ENCODE measurements around the gene HOXD9.

The HOXD9 gene

DNA sequence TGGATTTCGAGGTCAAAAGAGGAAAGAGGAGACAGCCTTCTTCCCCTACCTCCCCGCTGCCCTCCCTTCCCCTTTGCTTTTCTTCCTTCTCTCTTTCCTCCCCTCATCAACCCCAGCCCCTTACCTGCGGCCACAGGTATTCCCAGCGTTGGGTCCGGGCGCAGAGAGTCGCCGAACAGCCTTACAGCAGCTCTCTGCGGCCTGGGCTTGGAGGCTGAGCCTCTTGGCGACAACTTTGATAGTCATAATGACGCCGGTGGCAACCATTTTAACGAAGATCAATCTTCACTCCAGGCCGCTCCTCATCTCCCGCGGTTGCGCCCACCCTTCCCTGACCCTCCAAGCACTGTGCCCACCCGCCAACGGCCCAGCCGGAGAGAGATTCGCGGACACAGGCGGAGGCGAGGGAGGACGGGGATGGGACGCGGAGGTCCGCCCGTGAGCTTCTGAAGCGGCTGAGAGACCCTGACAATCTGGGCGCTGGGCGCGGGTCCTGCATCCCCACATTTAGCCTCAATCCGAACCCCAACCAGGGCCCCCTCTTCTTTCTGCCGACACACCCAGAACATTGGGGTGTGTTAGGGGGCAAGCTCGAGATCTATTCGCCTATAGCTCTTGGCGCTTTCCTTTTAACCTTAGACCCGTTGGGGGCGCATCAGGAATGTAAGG is 37.3 kb upstream of the HOXD9 start:
- no peaks in the 10 kb centered on the region for H3K36me3 ChIP-seq (ENCODE audit: control insufficient read depth, insufficient read depth, low read length)
- H3K4me2 ChIP-seq (ENCODE audit: low read length), result no peak overlapping the region
- H3K27me3 ChIP-seq (ENCODE audit: control insufficient read depth, insufficient read depth, low read length), result peaks cover 61% of the 10 kb centered on the region
- no peak overlapping the region for H3K9ac ChIP-seq
- TF ChIP-seq, protein P1, sequence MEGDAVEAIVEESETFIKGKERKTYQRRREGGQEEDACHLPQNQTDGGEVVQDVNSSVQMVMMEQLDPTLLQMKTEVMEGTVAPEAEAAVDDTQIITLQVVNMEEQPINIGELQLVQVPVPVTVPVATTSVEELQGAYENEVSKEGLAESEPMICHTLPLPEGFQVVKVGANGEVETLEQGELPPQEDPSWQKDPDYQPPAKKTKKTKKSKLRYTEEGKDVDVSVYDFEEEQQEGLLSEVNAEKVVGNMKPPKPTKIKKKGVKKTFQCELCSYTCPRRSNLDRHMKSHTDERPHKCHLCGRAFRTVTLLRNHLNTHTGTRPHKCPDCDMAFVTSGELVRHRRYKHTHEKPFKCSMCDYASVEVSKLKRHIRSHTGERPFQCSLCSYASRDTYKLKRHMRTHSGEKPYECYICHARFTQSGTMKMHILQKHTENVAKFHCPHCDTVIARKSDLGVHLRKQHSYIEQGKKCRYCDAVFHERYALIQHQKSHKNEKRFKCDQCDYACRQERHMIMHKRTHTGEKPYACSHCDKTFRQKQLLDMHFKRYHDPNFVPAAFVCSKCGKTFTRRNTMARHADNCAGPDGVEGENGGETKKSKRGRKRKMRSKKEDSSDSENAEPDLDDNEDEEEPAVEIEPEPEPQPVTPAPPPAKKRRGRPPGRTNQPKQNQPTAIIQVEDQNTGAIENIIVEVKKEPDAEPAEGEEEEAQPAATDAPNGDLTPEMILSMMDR (IDR thresholded peaks at IDR 0.05), result no peak
- no peaks in the 10 kb centered on the region for H3K4me1 ChIP-seq
- H3K79me2 ChIP-seq, result no peaks in the 10 kb centered on the region
- no peak overlapping the region for H3K27ac ChIP-seq
- no peak overlapping the region for H2AFZ ChIP-seq
- H3K4me3 ChIP-seq (ENCODE audit: low read depth, low read length), result no peak overlapping the region
- H3K9me3 ChIP-seq (ENCODE audit: control insufficient read depth, low read length), result peaks cover 5% of the 10 kb centered on the region

DNA sequence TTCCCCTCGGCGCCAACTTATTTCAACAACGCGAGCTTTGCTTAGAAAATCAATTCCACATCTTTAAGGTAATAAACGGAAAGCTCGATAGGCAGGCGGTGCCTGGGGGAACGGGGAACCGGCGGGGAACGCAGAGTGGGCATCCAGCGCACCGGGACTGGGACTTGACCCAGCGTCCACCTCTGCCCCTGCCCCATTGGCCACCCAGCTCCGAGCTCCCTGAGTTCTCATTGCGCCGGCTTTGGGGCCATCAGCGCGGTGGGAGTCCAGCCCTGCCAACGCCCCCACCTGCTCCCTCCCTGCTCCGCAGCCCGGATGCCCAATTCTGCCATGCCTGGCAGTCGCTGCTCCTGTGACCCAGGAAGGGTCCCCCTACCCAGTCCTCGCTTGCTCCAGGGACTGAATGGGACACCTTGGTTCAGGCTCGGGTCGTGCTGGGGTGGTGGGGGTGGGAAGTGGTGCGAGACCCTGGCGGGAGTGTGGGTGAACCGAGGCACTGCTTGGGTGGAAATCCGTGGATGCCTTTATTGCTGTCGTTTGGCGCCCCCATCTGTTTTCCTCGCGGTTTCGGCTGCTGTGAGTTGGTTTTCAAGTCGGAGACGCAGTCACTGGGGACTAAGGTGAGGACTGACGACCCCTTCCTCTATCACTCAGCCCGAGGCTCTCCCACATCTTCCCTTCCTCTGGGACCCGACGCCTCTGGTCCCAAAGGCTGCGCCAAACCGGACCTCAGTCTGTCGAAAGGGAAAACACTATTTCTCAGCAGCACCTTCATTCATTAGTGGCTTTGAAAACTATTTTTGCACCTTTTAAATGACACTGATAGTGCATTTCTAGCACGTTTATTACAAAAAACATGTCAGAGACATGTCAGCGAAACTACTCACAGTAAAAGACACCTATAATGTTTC is 36.4 kb upstream of the HOXD9 start:
- Histone ChIP-seq H3K36me3 (ENCODE audit: control insufficient read depth, insufficient read depth, low read length) (no peaks in the 10 kb centered on the region), H3K4me3 (ENCODE audit: low read depth, low read length) (no peak overlapping the region), H3K9ac (no peak overlapping the region), H2AFZ (no peak overlapping the region), H3K4me2 (ENCODE audit: low read length) (no peak overlapping the region), H3K27me3 (ENCODE audit: control insufficient read depth, insufficient read depth, low read length) (peaks cover 63% of the 10 kb centered on the region), H3K79me2 (no peaks in the 10 kb centered on the region), H3K9me3 (ENCODE audit: control insufficient read depth, low read length) (peaks cover 5% of the 10 kb centered on the region), H3K27ac (no peak overlapping the region), H3K4me1 (no peaks in the 10 kb centered on the region)
- TF ChIP-seq, protein P1 (IDR thresholded peaks at IDR 0.05), result peak; percentile 18

DNA sequence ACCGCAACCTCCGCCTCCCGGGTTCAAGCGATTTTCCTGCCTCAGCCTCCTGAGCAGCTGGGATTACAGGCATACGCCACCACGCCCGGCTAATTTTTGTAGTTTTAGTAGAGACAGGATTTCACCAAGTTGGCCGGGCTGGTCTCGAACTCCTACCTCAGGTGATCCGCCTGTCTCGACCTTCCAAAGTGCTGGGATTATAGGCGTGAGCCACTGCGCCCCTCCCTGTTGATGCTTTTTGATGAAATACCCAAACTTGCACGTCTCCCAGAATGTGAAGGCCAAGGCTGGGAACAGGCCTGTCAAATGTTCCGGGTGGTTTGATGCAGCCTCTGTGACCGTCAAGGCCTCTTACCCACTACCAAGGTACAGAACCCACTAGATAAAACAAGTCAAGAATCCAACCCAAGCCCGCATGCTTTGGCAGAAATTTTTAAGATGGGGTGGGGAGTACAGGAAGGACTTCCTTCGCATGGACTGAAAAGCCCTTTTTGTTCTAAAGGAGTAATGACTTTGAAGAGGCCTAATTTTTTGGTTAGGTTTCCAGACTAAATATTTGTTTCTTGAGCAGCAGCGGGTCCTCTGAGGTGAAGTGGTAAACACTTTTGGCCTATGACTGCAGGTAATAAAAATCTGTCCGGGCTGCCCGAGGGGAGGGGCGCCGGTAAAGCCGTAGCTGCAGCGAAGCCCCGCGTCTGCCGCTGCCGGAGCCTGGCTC is 35.0 kb upstream of the HOXD9 start:
- H3K27me3 ChIP-seq (ENCODE audit: control insufficient read depth, insufficient read depth, low read length), result peaks cover 53% of the 10 kb centered on the region
- no peak overlapping the region for H3K4me2 ChIP-seq (ENCODE audit: low read length)
- H3K9ac ChIP-seq, result no peak overlapping the region
- H3K36me3 ChIP-seq (ENCODE audit: control insufficient read depth, insufficient read depth, low read length), result no peaks in the 10 kb centered on the region
- TF ChIP-seq, protein P1 (IDR thresholded peaks at IDR 0.05), result no peak
- H3K4me1 ChIP-seq, result no peaks in the 10 kb centered on the region
- no peak overlapping the region for H3K4me3 ChIP-seq (ENCODE audit: low read depth, low read length)
- H3K27ac ChIP-seq, result no peak overlapping the region
- H3K79me2 ChIP-seq, result no peaks in the 10 kb centered on the region
- no peaks in the 10 kb centered on the region for H3K9me3 ChIP-seq (ENCODE audit: control insufficient read depth, low read length)
- no peak overlapping the region for H2AFZ ChIP-seq

DNA sequence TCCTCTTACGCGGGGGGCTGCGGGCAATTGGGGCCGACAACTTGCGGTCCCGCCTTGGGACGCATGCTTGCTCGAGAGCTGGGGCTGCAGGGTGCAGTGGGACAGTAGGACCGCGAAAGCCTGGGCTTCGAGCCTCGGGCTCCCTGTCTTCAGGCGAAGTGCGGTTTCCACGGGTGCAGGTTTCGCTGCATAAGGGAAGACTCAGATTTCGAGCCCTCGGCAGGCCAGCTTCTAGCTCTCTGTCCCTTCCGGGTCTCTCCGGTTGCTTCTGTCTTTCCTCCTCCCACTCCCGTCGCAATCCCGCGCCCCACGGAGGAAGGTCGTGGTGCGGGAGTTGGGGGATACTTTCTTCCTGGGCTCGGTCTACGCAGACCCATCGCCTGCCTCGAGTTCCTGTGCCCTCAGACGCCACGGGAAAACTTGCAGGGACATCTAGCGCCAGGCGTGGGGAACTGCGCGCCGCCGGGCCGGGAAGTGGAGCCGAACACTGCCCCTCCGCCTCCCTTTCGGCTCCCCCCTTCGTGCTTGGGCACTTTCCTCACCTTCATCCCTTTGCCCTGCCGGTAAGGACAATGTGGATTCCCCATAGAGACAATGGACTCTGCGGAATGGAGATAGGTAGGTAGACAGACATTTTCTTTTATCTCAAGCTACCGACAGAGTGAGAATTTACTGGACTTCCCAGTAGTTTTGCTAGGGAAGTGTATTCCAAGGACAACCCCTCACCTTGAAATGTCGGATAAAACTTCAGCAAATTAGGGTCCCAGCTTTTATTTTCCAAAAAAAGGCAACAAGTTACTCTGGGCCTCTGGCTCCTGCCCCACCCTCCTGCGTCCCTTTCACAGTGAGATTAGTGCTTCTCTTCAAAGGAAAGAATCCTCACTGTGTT is 34.2 kb upstream of the HOXD9 start:
- Histone ChIP-seq H2AFZ (no peak overlapping the region), H3K36me3 (ENCODE audit: control insufficient read depth, insufficient read depth, low read length) (no peaks in the 10 kb centered on the region), H3K4me2 (ENCODE audit: low read length) (peak overlapping the region; percentile 39), H3K4me1 (no peaks in the 10 kb centered on the region), H3K9me3 (ENCODE audit: control insufficient read depth, low read length) (no peaks in the 10 kb centered on the region), H3K27me3 (ENCODE audit: control insufficient read depth, insufficient read depth, low read length) (peaks cover 47% of the 10 kb centered on the region), H3K79me2 (no peaks in the 10 kb centered on the region), H3K27ac (no peak overlapping the region), H3K4me3 (ENCODE audit: low read depth, low read length) (no peak overlapping the region), H3K9ac (no peak overlapping the region)
- TF ChIP-seq, protein P1 (IDR thresholded peaks at IDR 0.05), result peak; percentile 45
